HG03175 (cell line): ENCODE measurements around the gene IGFL3.
"Not testable (repeated sequence)": the region's sequence is repeated elsewhere in the genome, so short reads cannot be mapped to it uniquely, and the experiment has no call there.

ENCODE experiments used
- ATAC-seq: cut with Tn5 transposase; IDR thresholded peaks from one replicate; pipeline ENCODE4 v1.9.1; 2021; ENCODE audit warnings: mild to moderate bottlenecking, moderate library complexity; ENCODE audit not compliant: unreplicated experiment

Gene IGFL3

DNA sequence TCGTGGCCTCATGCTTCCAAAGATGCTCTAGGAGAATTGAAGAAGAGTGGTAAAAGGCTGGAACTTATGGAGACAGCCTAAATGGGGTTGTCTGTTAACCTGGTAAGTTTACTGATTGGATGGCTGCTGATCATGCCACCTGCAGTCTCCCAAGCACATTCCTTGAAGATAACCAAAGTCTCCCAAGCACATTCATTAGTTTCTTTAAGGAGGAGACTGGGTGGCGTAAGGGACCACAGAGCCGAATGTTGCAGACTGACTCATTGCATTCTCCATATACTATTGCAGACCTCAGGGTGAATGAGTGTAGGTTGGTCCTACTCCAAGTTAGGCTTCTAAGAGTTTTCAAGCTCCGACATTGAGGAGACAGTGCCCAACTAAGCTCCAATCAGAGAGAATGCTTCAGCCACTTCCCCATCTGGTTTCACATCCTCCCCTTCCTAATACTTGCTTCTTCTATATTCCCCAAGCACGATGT, at the start of gene IGFL3:
IGFL3 (minus strand) TSS at position 51 of the 478 bp plus-strand sequence; CDS start at position 12, 39 bp downstream.
- no peak for ATAC-seq

DNA sequence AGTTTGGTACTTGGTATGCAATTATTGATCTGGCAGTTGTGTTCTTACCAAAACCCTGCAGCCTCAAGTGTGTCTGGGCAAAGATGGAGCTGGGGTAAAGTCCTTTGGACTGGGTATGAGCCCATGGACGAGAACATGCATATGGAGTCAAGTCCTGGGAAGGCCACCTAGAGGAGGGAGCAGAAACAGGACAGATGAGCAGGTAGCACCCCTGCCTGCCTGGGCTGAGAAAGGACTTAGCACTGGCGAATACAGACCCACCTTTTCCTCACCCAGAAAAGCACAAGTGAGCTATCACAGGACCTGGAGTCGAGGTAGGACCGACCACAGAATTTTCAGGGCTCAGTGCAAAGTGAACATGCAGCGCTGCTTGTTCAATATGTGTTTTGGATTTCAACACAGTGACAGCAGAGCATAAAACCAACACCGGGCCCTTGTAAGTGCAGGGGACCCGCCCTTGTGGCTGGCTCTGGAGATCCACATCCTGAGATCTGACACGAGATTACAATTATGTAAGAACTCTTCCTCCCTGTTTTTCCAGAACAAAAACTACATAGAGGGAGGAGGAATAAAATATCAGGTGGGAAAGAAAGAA, 49.5 kb upstream of the IGFL3 start:
- no peak for ATAC-seq

DNA sequence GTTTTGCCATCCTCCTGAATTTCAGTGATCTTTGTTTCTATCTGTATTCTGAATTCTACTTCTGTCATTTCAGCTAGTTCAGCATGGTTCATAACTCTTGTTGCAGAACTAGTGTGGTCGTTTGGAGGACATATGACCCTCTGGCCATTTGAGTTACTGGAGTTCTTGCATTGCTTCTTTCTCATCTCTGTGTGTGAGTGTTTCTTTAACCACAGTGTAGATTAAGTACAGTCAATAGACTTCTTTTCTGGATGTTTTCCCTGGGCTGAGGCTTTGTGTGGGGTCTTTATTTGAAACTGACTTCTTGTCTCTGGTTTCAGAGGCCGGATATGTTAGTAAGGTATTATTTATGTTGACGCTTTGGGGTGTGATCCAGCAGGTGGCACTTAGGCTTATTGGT, 38.2 kb upstream of the IGFL3 start:
- no peak for ATAC-seq

DNA sequence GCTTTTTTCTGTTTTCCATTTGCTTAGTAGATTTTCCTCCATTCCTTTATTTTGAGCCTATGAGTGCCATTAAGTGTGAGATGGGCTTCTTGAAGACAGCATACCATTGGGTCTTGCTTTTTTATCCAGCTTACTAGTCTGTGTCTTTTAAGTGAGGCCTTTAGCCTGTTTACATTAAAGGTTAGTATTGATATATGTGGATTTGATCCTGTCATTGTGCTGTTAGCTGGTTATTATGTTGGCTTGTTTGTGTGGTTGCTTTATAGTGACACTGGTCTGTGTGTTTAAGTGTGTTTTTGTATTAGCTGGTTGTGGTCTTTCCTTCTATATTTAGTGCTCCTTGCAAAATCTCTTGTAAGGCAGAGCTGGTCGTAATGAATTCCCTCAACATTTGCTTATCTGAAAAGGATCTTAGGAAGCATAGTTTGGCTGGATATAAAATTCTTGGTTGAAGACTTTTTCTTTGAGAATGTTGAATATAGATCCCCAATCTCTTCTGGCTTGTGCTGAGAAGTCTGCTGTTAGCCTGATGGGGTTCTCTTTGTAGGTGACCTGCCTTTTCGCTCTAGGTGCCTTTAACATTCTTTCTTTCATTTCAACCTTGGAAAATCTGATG, 37.3 kb upstream of the IGFL3 start:
- ATAC-seq, result not testable (repeated sequence)

DNA sequence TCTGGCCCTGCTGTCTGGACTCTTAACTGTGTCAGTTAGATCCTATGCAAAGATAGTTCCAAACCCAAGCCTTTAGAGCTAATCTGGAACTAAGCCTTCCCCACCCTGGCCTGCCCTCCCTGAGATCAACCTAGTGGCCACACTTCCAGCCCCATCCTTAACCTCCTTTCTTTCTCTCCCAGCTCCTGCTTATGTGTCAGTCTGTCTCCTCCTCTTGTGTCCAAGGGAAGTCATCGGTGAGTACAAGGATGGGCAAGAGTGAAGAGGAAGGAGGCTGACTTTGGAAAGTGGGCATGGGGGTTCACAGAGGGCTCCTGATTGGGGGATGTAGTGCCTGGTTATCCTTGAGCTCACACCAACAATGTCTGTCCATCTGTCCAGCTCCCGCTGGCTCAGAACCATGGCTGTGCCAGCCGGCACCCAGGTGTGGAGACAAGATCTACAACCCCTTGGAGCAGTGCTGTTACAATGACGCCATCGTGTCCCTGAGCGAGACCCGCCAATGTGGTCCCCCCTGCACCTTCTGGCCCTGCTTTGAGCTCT, 35.8 kb upstream of the IGFL3 start:
- no peak for ATAC-seq

DNA sequence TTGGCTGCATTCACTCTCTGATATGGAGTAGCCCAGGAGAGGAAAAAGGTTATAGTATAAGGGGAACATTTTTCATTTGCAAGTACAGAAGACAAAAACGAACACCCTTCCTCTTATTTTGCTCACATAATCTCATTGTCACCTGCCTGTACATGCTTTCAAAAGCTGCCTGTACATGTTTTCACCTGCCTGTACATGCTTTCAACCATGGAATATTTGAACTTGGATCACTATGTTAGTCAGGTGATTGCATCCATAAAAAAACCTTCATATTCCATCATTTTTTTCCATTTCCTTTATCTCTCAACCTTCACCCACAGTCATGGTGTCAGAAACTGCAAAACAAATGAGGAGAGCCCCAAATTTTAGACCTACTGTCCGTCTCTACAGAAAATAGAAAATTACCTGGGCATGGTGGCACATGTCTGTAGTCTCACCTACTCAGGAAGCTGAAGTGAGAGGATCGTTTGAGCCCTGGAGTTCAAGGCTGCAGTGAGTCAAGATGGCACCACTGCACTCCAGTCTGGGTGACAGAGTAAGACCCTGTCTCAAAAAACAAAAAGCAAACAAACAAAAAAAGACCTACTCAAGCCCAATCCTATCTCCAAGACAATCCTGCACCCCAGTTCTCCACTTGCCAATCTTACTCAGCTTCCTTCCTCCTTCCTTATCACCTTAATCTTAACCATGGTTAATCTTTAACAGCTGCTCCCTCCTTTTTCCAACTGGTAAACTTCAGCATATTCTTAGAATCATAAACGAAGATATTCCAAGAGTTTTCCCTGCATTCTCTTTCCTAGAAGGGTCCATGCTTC, 35.1 kb upstream of the IGFL3 start:
- ATAC-seq, result no peak

DNA sequence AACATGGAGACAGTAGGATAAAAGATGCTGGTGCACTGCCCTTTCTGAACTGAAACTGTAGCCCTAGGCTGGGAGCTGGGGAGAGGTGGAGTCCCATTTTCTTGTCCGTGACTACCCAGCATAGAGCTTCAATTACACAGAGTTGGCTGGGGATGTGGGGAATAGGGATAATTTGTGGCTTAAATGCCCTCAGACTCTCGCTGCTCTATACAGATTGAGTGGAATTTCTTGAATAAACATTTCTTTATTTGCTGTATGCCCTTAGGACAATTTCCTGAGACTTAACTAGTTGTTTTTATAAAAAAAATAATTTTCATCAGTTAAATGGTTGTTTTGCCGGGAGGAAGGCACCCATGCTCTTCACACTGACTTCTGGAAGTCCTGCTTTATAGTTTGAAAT, 30.7 kb upstream of the IGFL3 start:
- ATAC-seq, result no peak

DNA sequence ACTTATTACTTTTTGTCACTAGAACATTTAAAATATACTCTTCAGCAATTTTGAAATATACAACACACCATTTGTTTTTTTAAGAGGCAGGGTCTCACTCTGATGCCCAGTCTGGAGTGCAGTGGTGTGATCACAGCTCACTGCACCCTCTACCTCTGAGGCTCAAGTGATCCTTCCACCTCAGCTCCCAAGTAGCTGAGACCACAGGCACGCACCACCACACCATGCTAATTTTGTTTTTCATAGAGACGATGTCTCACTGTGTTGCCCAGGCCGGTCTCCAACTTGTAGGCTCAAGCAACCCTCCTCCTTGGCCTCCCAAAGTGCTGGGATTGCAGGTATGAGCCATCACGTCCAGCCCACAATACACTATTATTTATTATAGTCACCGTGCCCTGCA, 26.1 kb upstream of the IGFL3 start:
- no peak for ATAC-seq

DNA sequence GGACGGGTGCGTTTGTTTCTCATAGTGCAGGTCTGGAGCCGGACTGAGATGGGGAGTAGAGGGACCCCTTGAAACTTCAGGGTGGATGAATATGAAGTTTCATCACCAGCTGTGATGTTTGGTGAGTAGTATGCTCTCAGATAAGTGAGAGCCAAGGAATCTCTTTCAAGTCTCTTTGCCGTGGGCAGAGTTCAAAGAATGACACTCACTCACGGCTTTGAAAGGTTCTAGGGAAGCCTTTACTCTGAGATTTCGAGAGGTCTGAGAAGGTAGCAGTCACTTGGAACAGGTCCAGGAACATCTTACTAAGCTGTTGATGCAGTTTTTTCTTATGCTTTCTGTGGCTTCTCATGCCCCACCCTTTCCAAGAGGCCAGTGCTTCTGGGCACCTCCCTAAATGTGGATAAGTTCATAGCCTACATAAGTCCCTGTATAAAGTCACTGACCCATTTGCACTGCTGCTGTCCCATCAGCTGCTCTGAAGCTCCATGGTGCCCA, 23.4 kb upstream of the IGFL3 start, which contains the start of gene IGFL2:
IGFL2 (plus strand) TSS at position 448 of the 498 bp plus-strand sequence; CDS start at position 489, 41 bp downstream.
- ATAC-seq, result no peak

DNA sequence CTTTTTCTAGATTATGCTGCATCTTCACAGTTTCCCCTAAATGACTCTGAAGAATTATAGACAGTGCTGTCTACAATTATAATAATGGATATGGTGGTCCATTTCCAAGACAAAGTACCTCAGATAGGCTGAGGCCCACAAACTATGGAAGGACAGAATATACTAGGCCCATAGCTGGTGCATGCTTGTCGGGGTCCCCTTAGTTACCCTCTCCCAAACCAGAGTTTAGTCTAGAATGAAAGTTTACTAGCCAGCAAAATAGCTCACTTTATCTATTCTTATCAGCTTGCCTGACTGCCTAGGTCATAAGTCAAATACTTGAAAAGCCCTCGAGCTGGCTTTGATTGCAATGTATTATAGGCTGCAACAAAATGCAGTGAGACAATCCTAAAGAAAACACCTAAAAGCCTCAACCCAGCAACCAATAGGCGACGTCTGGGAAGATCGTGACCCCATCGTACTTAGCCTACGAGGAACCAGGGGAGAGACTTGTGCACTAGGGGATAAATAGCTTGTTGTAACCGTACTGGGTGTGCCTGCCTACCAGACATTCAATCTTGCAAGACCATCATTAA, 22.8 kb upstream of the IGFL3 start:
- ATAC-seq, result no peak

DNA sequence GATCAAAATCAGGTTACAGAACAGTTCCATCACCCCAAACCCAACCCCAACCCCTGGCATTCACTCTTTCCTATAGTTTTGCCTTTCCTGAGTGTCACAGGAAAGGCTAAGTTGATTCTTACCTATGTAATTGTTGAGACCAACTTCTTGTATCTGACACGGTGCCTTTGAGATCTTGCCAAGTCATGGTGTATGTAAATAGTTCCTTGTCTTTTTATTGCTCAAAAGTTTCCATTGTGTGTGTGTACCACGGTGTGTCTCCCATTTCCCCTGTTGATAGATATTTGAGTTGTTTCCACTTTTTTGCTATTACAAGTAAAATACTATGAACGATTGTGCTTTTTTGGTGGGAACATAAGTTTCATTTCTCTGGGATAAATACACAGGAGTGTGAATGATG, 20.3 kb upstream of the IGFL3 start:
- no peak for ATAC-seq

DNA sequence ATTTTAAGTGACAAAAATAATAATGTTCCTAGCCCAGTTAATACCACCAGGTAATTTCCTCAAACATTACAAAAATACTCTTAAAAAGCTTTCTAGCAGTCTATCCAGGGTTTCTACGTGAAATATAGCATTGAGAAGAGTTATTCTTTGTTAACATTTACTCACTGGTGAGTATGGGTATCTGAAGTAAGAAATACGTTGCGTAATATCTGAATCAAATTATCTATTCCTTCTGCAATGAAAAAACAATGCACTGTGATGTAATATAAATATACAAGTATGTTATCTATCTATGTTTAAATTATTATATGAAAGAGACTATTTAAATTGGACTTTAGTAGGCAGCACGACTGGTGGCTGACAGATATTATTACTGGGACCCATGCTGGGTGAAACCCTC, 17.8 kb upstream of the IGFL3 start:
- ATAC-seq, result no peak

DNA sequence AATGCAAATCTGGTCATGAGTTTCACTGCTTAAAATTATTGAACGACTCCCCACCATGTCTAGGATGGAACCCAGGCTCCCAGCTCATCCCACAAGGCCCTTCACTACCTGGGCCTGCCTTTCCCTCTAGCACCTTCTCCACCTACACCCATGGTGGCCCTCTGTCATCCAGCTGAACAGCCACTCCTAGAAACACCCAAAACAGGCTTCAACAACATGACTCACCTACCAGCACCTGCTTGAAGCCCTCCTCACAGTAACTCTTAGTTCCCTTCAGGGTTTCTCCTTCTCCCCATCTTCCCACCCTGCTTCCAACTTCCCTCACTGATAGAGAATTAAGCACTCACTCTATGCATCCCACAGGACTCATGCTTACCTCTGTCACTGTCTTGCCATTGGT, 16.9 kb upstream of the IGFL3 start:
- no peak for ATAC-seq

DNA sequence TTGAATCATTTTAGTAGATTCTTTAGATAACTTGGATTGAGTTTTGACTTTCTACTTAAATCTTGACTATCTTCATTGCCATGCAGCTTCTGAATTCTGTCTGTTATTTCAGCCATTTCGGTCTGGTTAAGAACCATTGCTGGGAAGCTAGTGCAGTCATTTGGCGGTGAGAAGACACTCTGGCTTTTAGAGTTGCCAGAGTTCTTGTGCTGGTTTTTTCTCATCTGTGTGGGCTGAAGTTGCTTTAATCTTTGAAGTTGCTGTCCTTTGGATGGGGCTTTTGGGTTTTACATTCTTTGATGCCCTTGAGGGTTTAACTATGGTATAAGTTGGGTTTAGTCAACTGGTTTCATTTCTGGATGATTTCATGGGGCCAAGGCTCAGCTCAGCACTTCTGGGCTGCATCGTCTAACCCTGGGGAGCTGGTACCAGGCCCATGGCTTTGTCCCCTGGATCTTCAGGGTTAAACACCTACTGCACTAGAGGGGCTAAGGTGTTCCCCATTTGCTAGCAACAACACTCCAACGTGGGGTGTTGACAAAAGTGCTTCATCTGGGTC, 13.5 kb upstream of the IGFL3 start:
- ATAC-seq, result no peak

DNA sequence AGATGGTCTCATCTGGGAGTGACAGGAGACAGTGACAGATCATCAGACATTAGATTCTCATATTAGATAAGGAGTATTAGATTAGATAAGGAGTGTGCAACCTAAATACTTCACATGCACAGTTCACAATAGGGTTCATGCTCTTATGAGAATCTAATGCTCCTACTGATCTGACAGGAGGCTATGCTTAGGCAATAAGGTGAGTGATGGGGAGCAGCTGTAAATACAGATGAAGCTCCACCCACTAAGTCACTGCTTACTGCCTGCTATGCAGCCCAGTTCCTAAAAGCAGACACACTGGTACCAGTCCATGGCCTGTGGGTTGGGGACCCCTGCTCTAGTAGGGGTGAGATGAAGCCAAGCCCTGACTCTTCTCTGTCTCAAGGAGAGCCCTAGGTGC, 10.0 kb upstream of the IGFL3 start:
- no peak for ATAC-seq

DNA sequence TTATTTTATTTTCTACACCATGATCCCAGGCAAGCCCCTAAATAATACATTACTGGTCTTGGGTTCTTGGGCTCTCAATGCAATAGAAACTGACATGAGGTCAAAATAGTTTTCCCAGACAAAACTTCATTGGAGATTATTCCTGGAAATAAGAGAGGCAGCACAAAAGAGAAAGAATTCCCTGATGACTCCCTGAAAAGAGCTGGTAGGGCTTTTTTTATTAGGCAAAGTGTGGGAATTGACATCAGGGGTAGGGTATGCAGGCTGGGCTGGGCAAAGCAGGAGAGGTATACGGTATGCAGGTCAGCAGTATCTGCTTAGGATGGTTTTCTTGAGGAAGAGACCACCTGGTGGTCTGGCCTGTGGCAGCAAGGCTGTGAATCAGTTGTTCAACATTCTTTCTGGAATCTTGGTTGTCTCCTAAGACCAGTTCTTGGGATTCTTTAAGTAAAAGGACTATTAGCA, 9.3 kb upstream of the IGFL3 start:
- ATAC-seq, result no peak

DNA sequence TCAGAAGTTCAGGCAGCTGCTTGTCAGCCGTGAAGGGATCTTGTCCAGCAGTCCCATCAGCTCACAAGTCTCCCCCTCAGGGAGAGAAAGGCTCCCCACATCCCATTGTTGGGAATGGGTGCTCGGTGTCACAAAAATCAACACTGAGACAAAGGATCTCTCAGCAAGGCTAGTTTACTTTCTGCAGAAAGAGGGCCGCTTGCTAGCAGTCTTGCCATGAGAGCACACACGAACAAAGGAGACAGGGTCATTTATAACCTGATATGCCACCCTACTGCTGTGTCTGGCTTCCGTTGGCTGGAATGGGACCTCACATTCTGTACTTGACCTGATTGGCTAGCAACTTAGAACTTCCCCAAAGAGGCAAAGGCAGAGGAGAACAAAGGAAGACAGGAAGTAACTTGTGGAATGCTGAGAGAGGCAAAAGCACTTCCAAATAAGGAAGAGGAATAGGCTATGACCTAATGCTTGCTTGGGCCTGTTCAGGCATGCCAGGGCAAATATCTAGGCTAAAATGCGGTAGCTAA, 8.7 kb upstream of the IGFL3 start:
- no peak for ATAC-seq

DNA sequence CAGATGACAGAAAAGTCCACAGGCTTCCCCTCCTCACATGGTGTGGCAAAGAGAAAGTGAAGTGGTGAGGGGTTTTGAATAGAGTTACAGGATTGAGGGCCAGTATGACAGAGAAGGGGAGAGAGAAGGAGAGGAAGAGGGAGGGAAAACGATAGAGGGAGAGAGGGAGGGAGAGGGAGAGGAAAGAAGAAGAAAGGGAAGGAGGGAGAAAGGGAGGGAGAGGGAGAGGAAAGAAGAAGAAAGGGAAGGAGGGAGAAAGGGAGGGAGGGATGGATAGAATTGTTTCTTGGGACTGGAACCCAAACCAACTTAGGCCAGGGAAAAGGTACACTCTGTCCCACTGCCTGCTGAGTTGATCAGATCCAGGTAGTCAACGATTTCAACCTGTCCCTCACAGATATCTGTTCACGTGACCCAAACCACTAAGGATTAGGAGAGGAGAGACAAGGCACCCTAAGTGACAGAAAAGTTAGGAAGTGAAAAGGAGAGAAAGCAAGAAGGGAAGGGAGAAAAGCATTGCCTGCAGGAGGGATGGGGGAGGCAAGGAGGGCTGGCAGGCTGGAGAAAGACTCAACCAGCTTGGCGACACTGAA, 8.1 kb upstream of the IGFL3 start:
- ATAC-seq, result no peak

DNA sequence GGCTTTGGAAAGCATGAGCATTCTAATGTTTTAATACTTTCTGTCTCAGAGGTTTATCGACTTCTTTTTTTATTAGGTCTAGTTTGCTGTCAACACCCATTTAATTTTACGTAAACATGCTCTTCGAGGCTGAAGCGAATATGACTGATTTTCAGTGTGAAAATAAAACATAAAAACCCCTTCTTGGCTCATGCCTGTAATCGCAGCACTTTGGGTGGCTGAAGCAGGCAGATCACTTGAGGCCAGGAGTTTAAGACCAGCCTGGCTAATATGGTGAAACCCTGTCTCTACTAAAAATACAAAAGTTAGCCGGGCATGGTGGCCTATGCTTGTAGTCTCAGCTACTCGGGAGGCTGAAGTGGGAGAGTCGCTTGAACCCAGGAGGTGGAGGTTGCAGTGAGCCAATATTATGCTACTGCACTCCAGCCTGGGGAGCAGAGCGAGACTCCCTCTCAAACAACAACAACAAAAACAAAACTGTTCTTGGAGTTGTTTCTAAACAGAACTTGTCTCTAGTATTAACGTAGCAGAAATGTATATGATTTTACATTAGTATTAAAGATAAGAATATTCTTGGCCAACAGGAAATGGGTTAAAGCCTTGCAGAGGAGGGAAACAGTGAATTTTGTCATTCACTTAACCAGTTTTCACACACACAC, 7.1 kb upstream of the IGFL3 start:
- no peak for ATAC-seq
